ENCODE data around the gene TECTB.

GRCh38 chr10:112265745-112266144 lies 17.5 kb upstream of the TECTB start:
- no peak for TF ChIP-seq EZH2 (IDR thresholded peaks at IDR 0.05)
- no peak for TF ChIP-seq POLR2AphosphoS5 (IDR thresholded peaks at IDR 0.05; ENCODE audit: borderline replicate concordance, low read depth, low read length)
- TF ChIP-seq FOXP2 (optimal IDR thresholded peaks at IDR 0.05; ENCODE audit: control extremely low read depth, extremely low read length, insufficient read depth), result no peak
